22Rv1 (cell line): ENCODE results near the gene KCNIP4.

Experiments used
- ZFX ChIP-seq: fragments of 450-650 bp; IDR thresholded peaks from 2 replicates; pipeline ENCODE4 v1.6.1; 2017; ENCODE audit warnings: antibody characterized with exemption, borderline replicate concordance
- TF ChIP-seq, protein P1 (sequence below): fragments of 450-650 bp; IDR thresholded peaks from 2 replicates; pipeline ENCODE4 v1.5.1; 2017; ENCODE audit warnings: mild to moderate bottlenecking

- TF ChIP-seq, protein P1, sequence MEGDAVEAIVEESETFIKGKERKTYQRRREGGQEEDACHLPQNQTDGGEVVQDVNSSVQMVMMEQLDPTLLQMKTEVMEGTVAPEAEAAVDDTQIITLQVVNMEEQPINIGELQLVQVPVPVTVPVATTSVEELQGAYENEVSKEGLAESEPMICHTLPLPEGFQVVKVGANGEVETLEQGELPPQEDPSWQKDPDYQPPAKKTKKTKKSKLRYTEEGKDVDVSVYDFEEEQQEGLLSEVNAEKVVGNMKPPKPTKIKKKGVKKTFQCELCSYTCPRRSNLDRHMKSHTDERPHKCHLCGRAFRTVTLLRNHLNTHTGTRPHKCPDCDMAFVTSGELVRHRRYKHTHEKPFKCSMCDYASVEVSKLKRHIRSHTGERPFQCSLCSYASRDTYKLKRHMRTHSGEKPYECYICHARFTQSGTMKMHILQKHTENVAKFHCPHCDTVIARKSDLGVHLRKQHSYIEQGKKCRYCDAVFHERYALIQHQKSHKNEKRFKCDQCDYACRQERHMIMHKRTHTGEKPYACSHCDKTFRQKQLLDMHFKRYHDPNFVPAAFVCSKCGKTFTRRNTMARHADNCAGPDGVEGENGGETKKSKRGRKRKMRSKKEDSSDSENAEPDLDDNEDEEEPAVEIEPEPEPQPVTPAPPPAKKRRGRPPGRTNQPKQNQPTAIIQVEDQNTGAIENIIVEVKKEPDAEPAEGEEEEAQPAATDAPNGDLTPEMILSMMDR = no peak
- no peak for TF ChIP-seq ZFX
Observed at GRCh38 chr4:20895988-20896387, 1052.6 kb downstream of the KCNIP4 start.
